Skeletal muscle cell (primary cell): Measurements from ENCODE around the gene NR2F1-AS1.

ENCODE experiments used
- DNase-seq: peaks from one replicate; pipeline ENCODE4 v3.0.0-alpha.2; 2010; ENCODE audit warnings: low read depth
- H3K4me3 ChIP-seq: 2 replicates; pipeline ENCODE4 v1.5.1; 2011; ENCODE audit warnings: low read depth, mild to moderate bottlenecking, control low read depth, low read length, moderate library complexity

NR2F1-AS1 gene

DNA sequence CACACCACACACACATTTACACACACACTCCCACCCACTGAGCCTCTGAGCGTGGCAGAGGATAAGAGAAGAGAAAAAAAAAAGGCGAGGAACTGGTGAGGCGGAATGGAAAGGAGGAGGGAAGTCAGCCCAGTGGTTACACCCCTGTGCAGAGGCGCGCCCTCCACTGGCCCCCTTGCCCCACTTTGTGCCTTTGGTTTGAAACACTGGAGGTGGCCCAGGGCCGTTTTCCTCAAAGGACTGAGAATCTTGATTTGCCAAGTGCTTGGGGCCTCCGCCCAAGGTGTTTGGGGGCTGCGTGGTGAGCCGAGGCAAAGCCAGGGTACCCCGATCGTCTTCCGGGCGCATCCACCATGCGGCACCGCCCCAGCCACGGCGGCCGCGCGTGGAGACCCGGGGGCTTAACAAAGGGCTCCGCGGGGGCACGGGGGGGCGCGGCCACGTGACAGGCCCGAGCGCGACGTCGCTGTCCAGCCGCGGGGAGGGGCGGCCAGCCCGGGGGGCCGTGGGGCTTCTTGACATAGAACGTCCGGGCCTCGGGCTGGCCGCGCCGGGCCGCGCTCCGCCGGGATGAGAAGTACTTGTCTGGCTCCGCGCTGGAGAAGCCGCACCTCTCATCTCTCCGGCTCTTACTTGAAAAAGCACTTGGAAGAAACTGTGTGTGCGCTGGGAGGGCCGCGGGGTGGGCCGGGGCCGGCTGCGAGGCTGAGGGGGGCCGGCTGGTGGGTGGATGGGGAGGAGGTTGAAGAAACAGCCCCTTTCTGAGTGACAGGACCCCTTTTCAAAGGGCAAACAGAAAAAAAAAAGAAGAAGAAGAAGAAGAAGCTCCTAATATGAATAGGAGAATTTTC lies 23.0 kb upstream of the NR2F1-AS1 start:
- DNase-seq: no peak
- peak overlapping the region; percentile 31 for H3K4me3 ChIP-seq

DNA sequence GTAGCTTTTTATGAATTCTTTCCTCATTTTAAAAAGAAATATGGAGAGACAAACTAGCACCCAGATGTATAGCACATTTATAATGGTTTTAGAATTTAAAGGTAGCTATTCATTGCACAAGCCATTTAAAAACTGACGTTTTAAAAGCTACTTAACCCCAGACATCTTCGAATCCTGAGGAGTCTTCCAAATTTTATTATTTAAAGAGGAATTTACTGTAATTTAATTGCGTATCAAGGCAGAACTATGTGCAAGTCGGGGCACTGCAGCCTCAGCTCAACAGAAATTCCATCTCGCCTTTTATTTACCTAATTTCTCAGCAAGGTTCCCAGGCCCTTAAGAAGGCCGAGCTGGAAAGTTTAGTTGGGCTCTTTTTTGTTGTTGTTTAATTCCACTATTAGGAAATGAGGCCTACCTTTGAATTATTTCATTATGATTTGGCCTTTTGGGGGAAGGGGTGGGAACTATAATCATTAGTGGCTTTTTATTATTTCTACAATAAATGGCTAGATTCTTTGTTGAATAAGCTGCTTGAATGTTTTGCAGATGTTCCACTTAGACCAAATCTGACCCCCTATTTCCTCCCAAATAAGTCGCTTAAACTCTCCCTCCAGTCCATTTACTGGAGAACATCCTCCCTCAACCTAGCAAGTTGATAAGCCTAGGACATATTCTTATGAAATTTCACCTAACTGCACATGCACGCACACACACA lies 22.2 kb upstream of the NR2F1-AS1 start:
- DNase-seq: no peak
- H3K4me3 ChIP-seq: no peak overlapping the region

DNA sequence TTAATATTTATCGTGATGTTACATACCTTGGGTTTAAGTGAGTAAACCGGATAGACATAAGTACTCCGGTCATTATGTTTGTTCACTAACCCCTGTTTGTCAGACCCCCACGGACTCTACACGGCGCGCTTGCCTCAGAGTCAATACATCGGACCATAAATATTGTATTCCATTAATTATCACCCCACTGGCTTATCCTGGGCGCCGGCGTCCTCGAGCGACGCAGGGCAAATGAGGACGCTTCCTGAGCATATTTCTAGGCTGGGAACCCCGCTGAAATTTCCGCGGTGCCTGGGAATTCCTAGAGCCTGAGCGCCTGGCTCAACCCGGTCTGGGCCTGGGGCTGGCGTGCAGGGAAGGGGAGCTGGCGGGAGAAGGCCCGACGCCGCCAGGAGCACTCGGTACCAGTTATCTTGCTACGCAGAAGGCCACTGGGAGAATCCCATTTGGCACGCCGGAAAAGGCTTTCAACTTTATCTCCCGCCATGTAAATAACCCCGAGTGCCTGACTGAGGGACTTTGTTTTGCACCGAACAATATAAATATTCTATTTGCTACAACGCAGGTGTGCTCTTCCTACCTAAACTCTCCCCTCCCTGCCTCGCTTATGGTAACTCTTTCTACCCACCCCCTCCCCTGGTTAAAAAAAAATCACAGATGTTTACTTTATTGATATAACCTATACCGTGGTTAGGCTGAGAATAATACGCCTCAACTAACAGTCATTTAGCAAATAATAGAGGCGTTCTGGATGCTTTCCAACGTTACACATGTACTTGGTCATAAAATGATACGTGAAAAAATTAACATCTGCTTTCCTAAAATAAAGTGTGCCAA lies 21.4 kb upstream of the NR2F1-AS1 start:
- DNase-seq: no peak
- no peak overlapping the region for H3K4me3 ChIP-seq

DNA sequence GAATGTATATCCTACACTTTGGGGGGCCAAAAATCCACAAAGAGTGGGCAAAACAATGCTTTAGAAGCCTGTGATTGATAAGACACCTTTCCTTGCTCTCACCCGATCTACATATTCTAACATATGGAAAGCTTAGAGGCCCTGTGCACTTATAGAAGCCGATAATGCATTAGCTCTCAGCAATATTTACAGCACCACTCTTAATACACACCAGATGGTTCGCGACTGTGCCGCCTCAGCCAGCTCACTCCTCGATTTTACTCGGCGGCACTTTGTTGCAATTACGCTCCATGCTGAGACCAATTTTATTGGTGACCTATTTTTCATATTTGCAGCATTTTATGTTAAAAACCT lies 20.8 kb upstream of the NR2F1-AS1 start:
- H3K4me3 ChIP-seq: no peak overlapping the region
- no peak for DNase-seq

DNA sequence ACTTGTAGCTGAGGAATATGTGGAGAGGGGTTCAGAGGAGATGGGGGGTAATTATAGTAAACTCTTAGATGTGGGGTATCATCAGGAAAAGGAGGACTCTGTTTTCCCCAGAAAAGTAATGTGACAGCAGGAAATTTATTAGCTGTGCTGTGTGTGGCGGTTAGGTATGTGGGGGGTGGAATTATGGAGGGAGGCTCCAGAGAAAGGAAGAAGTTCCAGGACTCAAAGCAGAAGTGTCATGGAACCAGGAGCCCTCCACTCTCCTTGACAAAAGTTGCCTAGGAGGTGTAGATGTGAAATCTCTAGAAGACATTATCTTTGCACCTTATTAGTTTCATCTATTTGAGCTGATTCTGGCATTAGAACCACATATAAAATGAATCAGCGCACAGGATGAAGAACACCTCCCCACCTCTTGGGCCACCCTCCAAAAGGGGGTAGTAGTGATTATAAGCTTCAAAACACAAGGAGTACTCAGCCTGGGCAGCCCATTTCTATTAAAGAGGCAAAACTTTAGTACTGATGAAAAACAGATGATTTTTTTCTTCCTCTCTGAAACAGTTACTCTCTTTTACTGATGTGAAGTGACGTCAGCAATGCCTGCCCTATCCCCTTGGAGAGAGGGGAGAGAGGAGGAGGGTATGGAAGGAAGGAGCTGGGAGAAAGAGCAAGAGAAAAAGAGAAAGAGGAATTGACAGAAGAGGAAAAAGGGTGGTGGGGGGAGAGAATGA lies 20.2 kb upstream of the NR2F1-AS1 start:
- H3K4me3 ChIP-seq: no peak overlapping the region

DNA sequence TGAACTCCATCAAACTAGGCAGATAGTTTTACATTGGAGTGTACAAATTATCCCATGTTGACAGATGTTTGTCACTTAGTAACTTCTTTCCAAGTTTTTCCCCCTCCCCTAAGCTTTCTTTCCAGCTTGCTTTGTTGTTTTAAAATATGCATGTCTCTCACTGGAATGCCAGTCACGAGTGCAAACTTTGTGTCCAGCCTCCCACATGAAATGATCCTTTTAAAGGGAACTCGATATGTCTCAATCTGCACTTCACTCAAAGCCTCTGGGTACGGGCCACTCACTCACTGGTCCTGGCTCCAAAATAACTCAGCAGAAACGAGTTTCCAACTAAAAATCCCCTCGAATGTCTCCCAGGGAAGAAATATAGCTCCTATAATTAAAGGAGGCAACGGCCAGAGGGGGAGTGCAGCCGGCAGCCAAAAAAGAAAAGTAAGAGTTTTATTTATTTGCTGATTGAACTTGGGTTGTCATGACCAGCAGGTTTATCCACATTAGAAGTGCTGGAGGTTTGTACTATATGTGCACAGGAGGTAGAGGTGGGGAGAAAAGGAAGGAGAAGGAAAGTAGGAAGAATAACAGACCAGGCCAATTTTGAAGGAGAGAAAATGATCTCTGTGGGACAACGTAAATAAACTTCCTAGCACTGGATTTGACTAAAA lies 19.5 kb upstream of the NR2F1-AS1 start:
- H3K4me3 ChIP-seq: no peak overlapping the region
- no peak for DNase-seq

More for the DNA sequence above, 20.2 kb upstream of the NR2F1-AS1 start:
- DNase-seq: no peak

DNA sequence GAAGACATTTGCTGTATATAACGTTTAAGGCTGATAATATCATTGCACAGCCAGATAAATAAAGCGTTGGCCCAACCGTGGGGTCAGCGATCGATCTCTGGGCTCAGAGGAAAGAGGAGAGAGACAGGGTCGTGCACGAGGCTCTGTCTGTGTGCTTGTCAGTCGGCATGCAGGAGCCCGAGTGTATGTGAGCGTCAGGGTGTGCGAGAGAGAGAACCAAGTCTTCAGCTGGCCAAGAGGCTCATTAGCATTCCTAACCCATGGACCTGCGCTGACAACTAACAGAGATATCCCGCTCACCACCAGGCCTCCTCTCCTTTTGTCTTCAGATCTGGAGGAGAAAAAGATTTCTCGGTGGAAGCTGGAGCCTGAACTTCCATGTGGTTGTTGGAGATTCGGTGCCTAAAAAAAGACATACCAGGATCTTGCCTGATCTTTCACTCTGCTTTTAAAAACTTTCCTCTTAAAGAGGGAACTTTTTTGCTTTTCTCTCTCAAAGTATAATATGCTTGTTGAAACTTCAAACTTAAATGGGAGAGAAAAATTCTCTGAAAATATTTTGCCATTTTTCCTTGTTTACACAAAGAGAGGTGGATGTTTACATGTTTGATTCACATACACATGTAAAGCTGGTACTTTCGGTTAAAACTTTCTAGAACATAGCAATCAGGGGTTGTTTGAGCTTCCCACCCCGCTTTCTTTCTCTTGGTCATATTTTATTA lies 18.5 kb upstream of the NR2F1-AS1 start:
- no peak overlapping the region for H3K4me3 ChIP-seq
- DNase-seq: no peak

DNA sequence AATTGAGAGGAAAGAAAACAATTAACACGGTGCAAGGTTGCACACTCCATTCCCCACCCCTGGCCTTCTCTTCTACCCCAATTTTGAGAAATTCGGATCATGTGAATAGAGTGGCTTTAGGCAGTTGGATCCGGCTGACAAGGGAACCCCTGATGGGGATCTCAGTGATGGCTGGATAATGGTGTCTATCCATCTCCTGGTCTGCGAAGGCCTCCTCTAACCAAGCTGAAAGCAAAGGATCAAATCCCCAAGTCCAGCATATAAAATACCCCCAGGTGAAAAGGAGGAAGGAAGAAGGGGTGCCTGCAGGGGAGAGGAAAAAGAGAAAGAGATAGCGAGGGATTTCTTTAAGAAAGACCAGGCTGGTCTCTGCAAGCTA lies 18.0 kb upstream of the NR2F1-AS1 start:
- H3K4me3 ChIP-seq: no peak overlapping the region
- DNase-seq: no peak

DNA sequence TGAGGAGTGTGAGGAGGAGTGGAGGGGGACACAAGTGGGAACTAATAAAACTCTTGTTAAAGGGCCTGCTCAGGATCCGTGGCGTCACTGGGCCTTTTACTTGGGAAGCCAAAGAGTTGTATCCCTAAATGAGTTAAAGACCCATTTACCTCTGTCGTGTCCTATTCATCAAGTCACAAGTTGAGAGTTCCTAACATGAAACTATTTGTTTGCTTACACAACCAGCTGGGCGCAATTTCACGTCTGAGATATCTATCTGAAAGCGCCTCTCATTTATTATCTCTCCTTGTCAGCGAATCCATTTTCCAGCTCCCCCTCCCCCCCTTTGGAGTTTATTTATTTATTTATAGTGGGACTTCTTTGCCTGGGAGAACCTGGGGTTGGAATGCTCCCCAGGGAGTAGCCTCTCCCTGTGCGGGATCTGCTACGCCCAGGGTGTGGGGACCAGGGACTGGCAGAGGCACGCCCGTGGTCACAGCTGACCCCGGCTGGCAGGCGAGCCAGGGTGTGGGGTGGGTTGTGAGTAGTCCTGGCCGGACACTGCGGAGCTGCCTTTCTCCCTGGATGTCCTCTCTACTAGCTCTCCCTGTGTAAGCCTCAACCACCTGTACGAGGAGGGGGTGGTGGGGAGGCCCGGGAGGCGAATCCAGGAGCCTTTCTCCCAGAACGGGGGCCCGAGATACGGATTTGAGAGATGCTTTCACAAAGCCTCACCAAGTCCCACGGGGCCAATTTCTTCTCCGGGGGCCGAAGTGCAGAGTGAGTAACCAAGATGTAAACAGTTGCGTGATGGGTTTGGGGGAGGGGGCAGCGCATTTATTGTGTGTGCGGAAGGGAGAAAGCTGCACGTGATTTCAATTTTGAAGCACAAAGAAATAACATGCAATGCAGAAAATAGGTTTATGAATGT lies 17.3 kb upstream of the NR2F1-AS1 start:
- H3K4me3 ChIP-seq: no peak overlapping the region
- no peak for DNase-seq

DNA sequence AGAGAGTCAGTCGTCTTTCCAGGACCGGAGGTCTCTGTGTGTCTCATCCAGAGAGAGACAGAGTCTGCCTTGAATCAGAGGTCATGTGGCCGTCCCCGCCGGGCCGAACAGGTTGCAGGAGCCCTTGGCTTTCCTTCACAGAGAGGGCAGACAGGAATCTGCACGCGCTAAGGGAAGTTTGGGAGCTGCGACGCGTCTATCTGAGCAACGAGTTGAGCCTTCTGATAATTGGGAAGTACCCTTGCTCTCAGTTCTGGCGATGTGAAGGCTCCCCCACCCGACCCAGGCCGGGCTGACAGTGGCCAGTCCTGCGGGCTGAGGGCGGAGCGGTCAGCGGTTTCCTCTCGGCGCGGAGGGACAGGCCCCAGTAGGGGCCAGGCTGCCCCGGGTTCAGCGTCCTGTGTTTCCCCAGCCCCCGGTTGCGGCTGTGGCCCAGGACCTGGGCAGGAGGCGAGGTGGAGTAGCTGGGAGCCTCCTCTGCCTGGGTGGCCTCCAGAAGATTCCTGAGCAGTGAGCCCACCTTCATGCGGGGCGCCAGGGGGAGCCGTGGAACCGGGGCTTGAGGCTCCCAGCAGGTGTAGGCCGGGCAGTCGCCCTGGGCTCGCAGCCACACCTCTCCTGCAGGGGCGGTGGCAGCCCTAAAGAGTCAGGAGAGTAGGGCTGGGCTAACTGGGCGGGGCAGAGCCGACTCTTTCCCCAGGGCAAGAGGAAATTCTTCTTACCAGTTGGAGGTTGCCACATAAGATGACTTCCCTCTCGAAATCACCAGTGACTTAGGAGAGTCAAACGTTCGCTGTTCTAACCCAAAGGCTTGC lies 15.9 kb upstream of the NR2F1-AS1 start:
- H3K4me3 ChIP-seq: no peak overlapping the region
- DNase-seq: no peak

DNA sequence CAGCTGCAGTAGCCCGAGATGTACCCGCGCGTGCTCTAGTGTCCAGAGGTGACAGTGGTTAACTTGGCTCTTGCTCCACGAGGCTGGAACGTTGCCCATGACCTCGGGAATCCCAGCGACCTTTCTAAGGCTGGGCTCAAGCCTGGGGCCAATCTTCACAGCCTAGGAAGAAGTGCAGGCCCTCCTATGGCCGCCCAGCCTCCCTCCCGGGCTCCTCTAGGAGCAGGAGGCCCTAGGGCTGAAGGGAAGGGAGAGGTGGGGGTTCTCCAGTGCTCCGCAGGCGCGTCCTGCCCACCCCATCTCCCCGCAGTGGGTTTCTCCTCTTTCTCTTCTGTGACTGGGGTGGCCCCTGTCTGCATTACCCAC lies 15.3 kb upstream of the NR2F1-AS1 start:
- DNase-seq: no peak
- H3K4me3 ChIP-seq: no peak overlapping the region

DNA sequence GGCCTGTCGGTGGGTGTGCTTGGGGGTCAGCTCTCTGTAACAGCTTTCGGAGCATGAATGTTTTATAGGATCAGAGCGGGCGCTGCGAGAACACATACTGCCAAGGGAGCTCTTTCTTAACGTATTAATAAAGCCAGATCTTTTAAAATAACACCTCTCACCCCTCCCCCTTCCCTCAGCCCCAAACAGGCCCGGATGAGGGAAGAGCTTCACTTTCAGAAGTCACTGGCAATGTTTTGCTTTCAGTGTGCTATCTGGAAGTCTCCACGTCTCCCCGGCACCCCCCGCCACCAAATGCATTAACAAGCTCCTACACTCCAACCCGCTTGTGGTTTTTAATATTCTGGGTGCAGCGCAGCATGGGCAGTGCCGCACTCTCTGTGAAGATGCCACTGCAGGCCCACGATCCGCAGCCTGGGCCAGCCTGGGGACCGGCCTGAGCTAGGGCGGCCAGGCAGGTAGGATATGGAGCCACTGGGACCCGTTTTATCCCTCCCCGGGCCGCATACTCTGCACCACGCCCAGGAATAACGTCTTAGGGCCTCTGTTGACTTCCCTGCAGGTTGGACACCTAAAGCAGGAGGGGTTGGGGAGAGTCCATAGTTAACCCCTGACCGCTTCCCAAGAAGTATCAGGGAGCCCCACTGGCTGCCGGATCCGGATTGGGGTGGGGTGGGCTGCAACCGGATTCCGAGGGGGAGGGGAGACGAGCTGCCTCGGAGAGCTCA lies 14.6 kb upstream of the NR2F1-AS1 start:
- no peak for DNase-seq
- H3K4me3 ChIP-seq: no peak overlapping the region

DNA sequence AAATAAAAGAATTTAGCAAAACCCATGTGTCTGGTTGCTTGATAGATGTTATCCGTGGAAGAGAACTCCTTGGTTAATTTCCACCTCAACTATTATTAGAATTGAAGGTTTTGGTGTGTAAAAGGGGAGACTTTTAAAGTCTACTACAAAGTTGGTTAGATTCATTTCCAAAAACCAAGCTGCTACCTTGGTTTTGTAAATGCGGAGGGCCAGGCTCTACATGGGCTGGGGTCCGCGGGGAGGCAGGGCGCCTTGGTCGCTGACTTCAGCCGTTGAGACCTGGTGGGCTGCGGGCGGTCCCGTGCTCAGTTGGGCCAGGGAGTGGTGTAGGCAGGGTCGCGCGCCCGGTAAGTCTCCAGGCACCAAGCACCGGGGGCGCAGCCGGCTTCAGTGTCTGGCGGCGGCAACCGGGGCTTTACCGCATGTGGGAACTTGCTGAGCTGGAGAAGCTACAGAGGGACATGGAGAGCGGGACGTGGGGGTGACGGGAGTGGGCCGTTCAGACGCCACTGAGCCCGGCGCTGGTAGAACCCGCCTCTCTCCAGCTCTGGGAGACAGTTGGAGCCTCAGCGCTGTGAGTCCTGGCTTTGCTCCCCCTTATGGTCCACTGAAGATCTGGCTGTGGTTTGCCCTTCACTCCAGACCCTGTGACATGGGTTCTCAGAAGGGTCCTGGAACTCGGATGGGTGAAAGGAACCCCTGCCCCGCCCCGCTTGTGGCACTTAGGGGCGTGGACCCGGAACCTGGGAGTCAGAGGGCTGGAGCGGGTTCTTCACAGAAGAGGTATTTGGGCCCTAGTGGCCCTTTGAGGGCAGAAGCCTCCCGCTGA lies 13.8 kb upstream of the NR2F1-AS1 start:
- DNase-seq: no peak
- no peak overlapping the region for H3K4me3 ChIP-seq

DNA sequence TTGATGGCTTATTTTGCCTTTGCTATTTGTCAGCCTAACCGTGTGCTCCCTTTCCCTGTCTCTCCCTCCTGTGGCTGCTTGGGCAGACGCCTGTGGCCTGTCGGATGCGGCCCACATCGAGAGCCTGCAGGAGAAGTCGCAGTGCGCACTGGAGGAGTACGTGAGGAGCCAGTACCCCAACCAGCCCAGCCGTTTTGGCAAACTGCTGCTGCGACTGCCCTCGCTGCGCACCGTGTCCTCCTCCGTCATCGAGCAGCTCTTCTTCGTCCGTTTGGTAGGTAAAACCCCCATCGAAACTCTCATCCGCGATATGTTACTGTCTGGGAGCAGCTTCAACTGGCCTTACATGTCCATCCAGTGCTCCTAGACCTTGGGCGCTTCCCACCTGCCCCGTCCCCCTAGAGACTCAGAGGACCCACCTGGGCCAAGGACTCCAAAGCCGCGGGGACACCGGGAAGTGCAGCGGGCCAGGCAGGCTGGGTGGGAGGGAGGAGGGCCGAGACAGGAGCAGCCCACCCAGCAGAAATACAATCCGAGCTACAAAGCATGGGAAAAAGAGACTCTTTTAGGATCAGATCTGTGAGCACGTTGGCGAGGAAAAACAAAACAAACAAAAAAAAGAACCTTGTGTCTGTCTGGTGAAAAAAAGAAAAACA lies 12.6 kb upstream of the NR2F1-AS1 start:
- no peak overlapping the region for H3K4me3 ChIP-seq
- no peak for DNase-seq

DNA sequence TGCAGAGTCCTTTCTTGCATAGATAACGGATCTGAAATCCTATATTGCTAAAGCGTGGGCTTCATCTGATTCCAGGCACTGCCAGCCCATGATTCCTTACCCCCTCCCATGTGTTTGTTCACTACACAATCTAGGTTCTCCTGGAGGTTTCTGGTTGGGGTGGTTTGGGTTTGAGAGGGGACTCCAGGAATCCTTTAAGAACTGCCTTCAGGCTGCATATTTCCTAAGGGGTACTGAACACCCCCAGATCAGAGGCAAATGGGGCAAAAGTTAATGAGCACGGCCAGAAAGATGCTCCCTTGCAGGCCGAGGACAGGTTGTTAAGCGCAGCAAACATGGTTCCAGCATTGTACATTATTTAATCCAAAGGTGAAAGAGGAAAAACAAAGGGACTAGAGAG lies 11.9 kb upstream of the NR2F1-AS1 start:
- DNase-seq: no peak
- no peak overlapping the region for H3K4me3 ChIP-seq
